K562 (cell line): ENCODE measurements around the gene CNPPD1. TPM values are rescaled to one million over a fixed set of nuclear protein-coding genes. Genes with fewer than 3 reads are reported as not detected.

Experiments used
- CAMTA2 ChIP-seq: fragments of 250-450 bp; sonication (Bioruptor Pico); conservative IDR thresholded peaks from 2 replicates; pipeline ENCODE4 v1.5.1; 2022
- CEBPB ChIP-seq: fragments of 450-650 bp; IDR thresholded peaks from 2 replicates; pipeline ENCODE4 v1.6.1; 2016; ENCODE audit warnings: missing genetic modification characterization, missing compliant biosample characterization
- KAT7 ChIP-seq: sonication (generic); formaldehyde crosslinking; IDR thresholded peaks from 2 replicates; pipeline ENCODE4 v1.8.0; 2022; ENCODE audit warnings: missing genetic modification reagents, mild to moderate bottlenecking, borderline replicate concordance
- KDM5B ChIP-seq: fragments of 200-600 bp; sonication (generic); IDR thresholded peaks from 2 replicates; pipeline ENCODE4 v1.6.1; 2012; ENCODE audit warnings: low read depth, mild to moderate bottlenecking, moderate library complexity, low read length, control low read depth, inconsistent platforms; ENCODE audit not compliant: insufficient replicate concordance
- TFE3 ChIP-seq: fragments of 450-650 bp; formaldehyde crosslinking; IDR thresholded peaks from 2 replicates; pipeline ENCODE4 v1.4.0; 2020; ENCODE audit warnings: mild to moderate bottlenecking, mixed read lengths
- VEZF1 ChIP-seq: fragments of 200-800 bp; sonication (Bioruptor generic); IDR thresholded peaks from 2 replicates; pipeline ENCODE4 v1.6.1; 2017; ENCODE audit warnings: missing genetic modification characterization, missing compliant biosample characterization
- ZBTB17 ChIP-seq: fragments of 450-650 bp; formaldehyde crosslinking; IDR thresholded peaks from 2 replicates; pipeline ENCODE4 v1.4.0; 2020; ENCODE audit warnings: mild to moderate bottlenecking
- ZNF175 ChIP-seq: fragments of 200-800 bp; sonication (Bioruptor generic); IDR thresholded peaks from 2 replicates; pipeline ENCODE4 v1.6.1; 2016; ENCODE audit warnings: low read depth, mild to moderate bottlenecking, missing genetic modification characterization, missing compliant biosample characterization
- ZNF347 ChIP-seq: fragments of 450-650 bp; formaldehyde crosslinking; IDR thresholded peaks from 2 replicates; pipeline ENCODE4 v1.4.0; 2020; ENCODE audit warnings: low read depth, mild to moderate bottlenecking, moderate library complexity
- ZNF592 ChIP-seq: fragments of 450-650 bp; IDR thresholded peaks from 2 replicates; pipeline ENCODE4 v1.6.1; 2017; ENCODE audit warnings: antibody characterized with exemption, mild to moderate bottlenecking
- ZNF655 ChIP-seq: fragments of 250-450 bp; sonication (Bioruptor Pico); IDR thresholded peaks from 2 replicates; pipeline ENCODE4 v1.5.0; 2021
- ZNF764 ChIP-seq: fragments of 250-450 bp; sonication (Bioruptor Pico); IDR thresholded peaks from 2 replicates; pipeline ENCODE4 v1.4.0; 2020; ENCODE audit warnings: low read depth, mild to moderate bottlenecking, moderate library complexity
- ZNF785 ChIP-seq: fragments of 250-450 bp; sonication (Bioruptor Pico); IDR thresholded peaks from 2 replicates; pipeline ENCODE4 v1.4.0; 2020; ENCODE audit warnings: mild to moderate bottlenecking
- polyA plus RNA-seq, 8 experiments: library from polyadenylated mRNA; depleted of rRNA in 4 of 8; stranded (reverse) in 5 of 8; unstranded in 3 of 8; fragments of >200 nt; fragmentation: Nextera tagmentation in 2 of 8; fragmentation: Illumina TruSeq in 1 of 8; extraction: Ambion mirVana in 2 of 8; extraction: Trizol in 1 of 8; gene quantifications; 2 replicates each; pipeline versions ENCODE4 v1.2.1 to v1.2.3, GENCODE V29; 2011 to 2014; ENCODE audit warnings: inconsistent platforms in 1 of 8, missing spikeins in 1 of 8
- total RNA-seq, 7 experiments: library from RNA; depleted of rRNA in 6 of 7; stranded (reverse); fragments of >200 nt in 6 of 7; fragmentation: Illumina TruSeq in 2 of 7; extraction: Trizol in 2 of 7; gene quantifications; 2 replicates each; pipeline versions ENCODE4 v1.2.1 to v1.2.3, GENCODE V29; 2011 to 2021; ENCODE audit warnings: low replicate concordance in 1 of 7

CNPPD1 gene
- total and polyA plus RNA-seq, 9 of the 15 experiments (the other 6 are each of a cell fraction or from before 2014, with no cell fraction given) = 9.9 to 53.5 (median 27.0) TPM

GRCh38 chr2:219176818-219177551, at the start of gene CNPPD1 (continued):
- peak; percentile 97 for TF ChIP-seq VEZF1 (CRISPR knock-in tag)
- no peak for TF ChIP-seq CAMTA2
- no peak for TF ChIP-seq ZNF764 (CRISPR knock-in tag)
- TF ChIP-seq ZNF785 (CRISPR knock-in tag) = no peak
- no peak for TF ChIP-seq ZNF655
- TF ChIP-seq ZNF347 (CRISPR knock-in tag) = no peak
- peak; percentile 68; the same call in 1 of the 2 replicates for TF ChIP-seq ZBTB17 (CRISPR knock-in tag)
- TF ChIP-seq CEBPB (tag) = no peak
- peak; percentile 85 for TF ChIP-seq ZNF592
- no peak for TF ChIP-seq ZNF175 (CRISPR knock-in tag)
- TF ChIP-seq KAT7 (CRISPR knock-in tag) = no peak
- no peak for TF ChIP-seq KDM5B
- no peak for TF ChIP-seq TFE3 (CRISPR knock-in tag)
